ENCODE data around the gene LKAAEAR1. TPM values are rescaled to one million over a fixed set of nuclear protein-coding genes. Genes with fewer than 3 reads are reported as not detected.
"Not testable (repeated sequence)": the region's sequence is repeated elsewhere in the genome, so short reads cannot be mapped to it uniquely, and the experiment has no call there.

The LKAAEAR1 gene
- total RNA-seq, 3 donors from 2014 or later (not counting 1 experiment from before 2014, with no cell fraction given): not detected

GRCh38 chr20:64130271-64130670, 46.1 kb upstream of the LKAAEAR1 start:
- H3K9me3 Mint-ChIP-seq: no peaks in the 10 kb centered on the region
- Histone ChIP-seq H3K4me1 (ENCODE audit: control insufficient read depth, insufficient read depth, low read length) (no peaks in the 10 kb centered on the region), H3K27me3 (ENCODE audit: control insufficient read depth, insufficient read depth, low read length) (no peaks in the 10 kb centered on the region), H3K36me3 (ENCODE audit: control insufficient read depth, insufficient read depth, low read length) (no peaks in the 10 kb centered on the region), H3K9me3 (ENCODE audit: control insufficient read depth, insufficient read depth, low read length) (no peaks in the 10 kb centered on the region), H3K27ac (ENCODE audit: low read length) (no peak overlapping the region), H3K4me3 (ENCODE audit: low read length) (no peak overlapping the region)
- ATAC-seq (no peak), DNase-seq (no peak)
- H3K4me3 Mint-ChIP-seq: no peak overlapping the region
- TF ChIP-seq CTCF (IDR thresholded peaks at IDR 0.05): no peak
- no peaks in the 10 kb centered on the region for H3K36me3 Mint-ChIP-seq
- WGBS (ENCODE audit: insufficient coverage): 72% methylated on average over 5 of the region's 5 CpGs
- H3K27ac Mint-ChIP-seq: no peak overlapping the region
- intact Hi-C loops (cut with micrococcal nuclease): no loop called here
- no peaks in the 10 kb centered on the region for H3K4me1 Mint-ChIP-seq
- peaks cover 14 to 16% of the 10 kb centered on the region in 2 donors for H3K27me3 Mint-ChIP-seq (ENCODE audit: low read depth in 2 of 2)

- Histone ChIP-seq H3K36me3 (ENCODE audit: control insufficient read depth, insufficient read depth, low read length) (no peaks in the 10 kb centered on the region), H3K27ac (ENCODE audit: low read length) (no peak overlapping the region), H3K9me3 (ENCODE audit: control insufficient read depth, insufficient read depth, low read length) (no peaks in the 10 kb centered on the region), H3K27me3 (ENCODE audit: control insufficient read depth, insufficient read depth, low read length) (peaks cover 2% of the 10 kb centered on the region), H3K4me3 (ENCODE audit: low read length) (no peak overlapping the region), H3K4me1 (ENCODE audit: control insufficient read depth, insufficient read depth, low read length) (no peaks in the 10 kb centered on the region)
- Mint-ChIP-seq H3K36me3 (no peaks in the 10 kb centered on the region), H3K27me3 (ENCODE audit: low read depth in 2 of 2) (peaks cover 16 to 17% of the 10 kb centered on the region in 2 donors), H3K4me3 (no peak overlapping the region), H3K4me1 (no peaks in the 10 kb centered on the region), H3K27ac (no peak overlapping the region), H3K9me3 (no peaks in the 10 kb centered on the region)
- intact Hi-C loops (cut with micrococcal nuclease): no loop called here
- no peak for TF ChIP-seq CTCF (IDR thresholded peaks at IDR 0.05)
- ATAC-seq (no peak), DNase-seq (no peak)
- WGBS (ENCODE audit: insufficient coverage): 91% methylated on average over 11 of the region's 11 CpGs
Observed at GRCh38 chr20:64129146-64129782, 45.1 kb upstream of the LKAAEAR1 start.

- H3K9me3 ChIP-seq (ENCODE audit: control insufficient read depth, insufficient read depth, low read length); H3K36me3 Mint-ChIP-seq; H3K4me3 ChIP-seq (ENCODE audit: low read length); H3K27ac ChIP-seq (ENCODE audit: low read length); DNase-seq; H3K4me3 Mint-ChIP-seq; H3K36me3 ChIP-seq (ENCODE audit: control insufficient read depth, insufficient read depth, low read length); ATAC-seq; H3K27me3 ChIP-seq (ENCODE audit: control insufficient read depth, insufficient read depth, low read length); H3K27ac Mint-ChIP-seq; H3K4me1 Mint-ChIP-seq; H3K9me3 Mint-ChIP-seq: not testable (repeated sequence)
- peaks cover 10% of the 10 kb centered on the region for H3K4me1 ChIP-seq (ENCODE audit: control insufficient read depth, insufficient read depth, low read length)
- intact Hi-C loops (cut with micrococcal nuclease): loop anchor here (5.0 kb wide), 1 partner anchor 336 kb away; no protein-coding TSS in a partner anchor
- peaks cover 12 to 19% of the 10 kb centered on the region in 2 donors for H3K27me3 Mint-ChIP-seq (ENCODE audit: low read depth in 2 of 2)
- WGBS (ENCODE audit: insufficient coverage): 83% methylated on average over 11 of the region's 11 CpGs
Observed at GRCh38 chr20:64123517-64123916, 39.3 kb upstream of the LKAAEAR1 start.

GRCh38 chr20:64122927-64123326, 38.7 kb upstream of the LKAAEAR1 start:
- peaks cover 9 to 14% of the 10 kb centered on the region in 2 donors for H3K27me3 Mint-ChIP-seq (ENCODE audit: low read depth in 2 of 2)
- 88% methylated on average over 11 of the region's 11 CpGs for WGBS (ENCODE audit: insufficient coverage)
- not testable (repeated sequence) for ATAC-seq; H3K9me3 ChIP-seq (ENCODE audit: control insufficient read depth, insufficient read depth, low read length); H3K27ac ChIP-seq (ENCODE audit: low read length); H3K27ac Mint-ChIP-seq; H3K36me3 ChIP-seq (ENCODE audit: control insufficient read depth, insufficient read depth, low read length); H3K27me3 ChIP-seq (ENCODE audit: control insufficient read depth, insufficient read depth, low read length); H3K4me3 ChIP-seq (ENCODE audit: low read length); DNase-seq; H3K9me3 Mint-ChIP-seq; H3K4me3 Mint-ChIP-seq; H3K36me3 Mint-ChIP-seq; H3K4me1 Mint-ChIP-seq
- peaks cover 10% of the 10 kb centered on the region for H3K4me1 ChIP-seq (ENCODE audit: control insufficient read depth, insufficient read depth, low read length)
- intact Hi-C loops (cut with micrococcal nuclease): loop anchor here (5.0 kb wide), 1 partner anchor 336 kb away; no protein-coding TSS in a partner anchor

Data from natural killer cell (primary cell).